Vagina (tissue), 2 donors: ENCODE results near the gene KCTD13. TPM values are rescaled to one million over a fixed set of nuclear protein-coding genes. Genes with fewer than 3 reads are reported as not detected.

Source experiments
- DNase-seq, 2 donors: peaks; one replicate each; pipeline ENCODE4 v3.0.0-alpha.2; 2017; ENCODE audit errors: extremely low spot score in 2 of 2
- H3K27ac ChIP-seq: fragments of 200-600 bp; sonication (generic); one replicate; pipeline ENCODE4 v1.5.1; 2019
- H3K27me3 ChIP-seq: fragments of 200-600 bp; sonication (generic); one replicate; pipeline ENCODE4 v1.5.1; 2019
- H3K36me3 ChIP-seq, 2 donors: fragments of 200-600 bp; sonication (generic); one replicate each; pipeline ENCODE4 v1.5.1; 2017 to 2019
- H3K4me1 ChIP-seq: fragments of 200-600 bp; sonication (generic); one replicate; pipeline ENCODE4 v1.5.1; 2019
- H3K4me3 ChIP-seq, 2 donors: fragments of 200-600 bp; sonication (generic); 1 replicate in 1 of 2; 2 replicates in 1 of 2; pipeline ENCODE4 v1.5.1; 2016 to 2019
- H3K9me3 ChIP-seq: fragments of 200-600 bp; sonication (generic); one replicate; pipeline ENCODE4 v1.5.1; 2019
- CTCF ChIP-seq, 3 experiments: fragments of 450-650 bp in 2 of 3; fragments of 200-600 bp in 1 of 3; sonication (generic) in 1 of 3; IDR thresholded peaks; one replicate each; pipeline ENCODE4 v1.5.1; 2017 to 2019; ENCODE audit warnings: antibody characterized with exemption in 3 of 3, mild to moderate bottlenecking in 2 of 3, moderate library complexity in 2 of 3
- POLR2A ChIP-seq, 2 donors: fragments of 450-650 bp; IDR thresholded peaks; one replicate each; pipeline ENCODE4 v1.6.1; 2017; ENCODE audit warnings: antibody characterized with exemption in 2 of 2, mild to moderate bottlenecking in 2 of 2, moderate library complexity in 2 of 2
- POLR2AphosphoS5 ChIP-seq, 2 donors: sonication (generic); formaldehyde crosslinking; IDR thresholded peaks; one replicate each; pipeline ENCODE4 v1.9.0; 2017; ENCODE audit warnings: antibody characterized with exemption in 2 of 2, mild to moderate bottlenecking in 2 of 2, low read depth in 1 of 2; ENCODE audit not compliant: insufficient read depth in 1 of 2
- intact Hi-C: fragments of 100-400 bp; cut with DNase I; formaldehyde crosslinking; loops from one replicate; pipeline ENCODE4 v1.15.1; 2023
- total RNA-seq: library from RNA; depleted of rRNA; stranded (reverse); fragments of >200 nt; gene quantifications from one replicate; pipeline ENCODE4 v1.2.3, GENCODE V29; 2016

Gene KCTD13
- total RNA-seq, 1 donor from 2014 or later, result 20.4 TPM

GRCh38 chr16:29958756-29959155 lies 32.7 kb upstream of the KCTD13 start:
- peaks cover 16% of the 10 kb centered on the region for H3K4me1 ChIP-seq
- no peaks in the 10 kb centered on the region for H3K27me3 ChIP-seq
- no peaks in the 10 kb centered on the region for H3K36me3 ChIP-seq
- no peak overlapping the region for H3K27ac ChIP-seq
- H3K9me3 ChIP-seq, result no peaks in the 10 kb centered on the region
- no peak for DNase-seq
- H3K4me3 ChIP-seq, result no peak overlapping the region
- TF ChIP-seq CTCF (IDR thresholded peaks at IDR 0.05) (no peak), POLR2AphosphoS5 (IDR thresholded peaks at IDR 0.05; ENCODE audit: insufficient read depth in 1 of 2, low read depth in 1 of 2) (no peak), POLR2A (IDR thresholded peaks at IDR 0.05) (no peak)
- intact Hi-C loops, result loop anchor here (10.0 kb wide), 1 partner anchor 104 kb away; no protein-coding TSS in a partner anchor

- TF ChIP-seq POLR2A (IDR thresholded peaks at IDR 0.05) (no peak), POLR2AphosphoS5 (IDR thresholded peaks at IDR 0.05; ENCODE audit: insufficient read depth in 1 of 2, low read depth in 1 of 2) (no peak), CTCF (IDR thresholded peaks at IDR 0.05) (no peak)
- no peaks in the 10 kb centered on the region for H3K9me3 ChIP-seq
- no peak overlapping the region for H3K4me3 ChIP-seq
- no peaks in the 10 kb centered on the region for H3K36me3 ChIP-seq
- no peak for DNase-seq
- no peaks in the 10 kb centered on the region for H3K27me3 ChIP-seq
- intact Hi-C loops, result loop anchor here (10.0 kb wide), 1 partner anchor 97 kb away; no protein-coding TSS in a partner anchor
- H3K27ac ChIP-seq, result no peak overlapping the region
- no peaks in the 10 kb centered on the region for H3K4me1 ChIP-seq
Observed at GRCh38 chr16:29951625-29952365, 25.8 kb upstream of the KCTD13 start.

- Histone ChIP-seq H3K27ac (no peak overlapping the region), H3K9me3 (no peaks in the 10 kb centered on the region), H3K27me3 (no peaks in the 10 kb centered on the region), H3K4me3 (no peak overlapping the region), H3K4me1 (no peaks in the 10 kb centered on the region), H3K36me3 (no peaks in the 10 kb centered on the region)
- no peak for TF ChIP-seq POLR2A (IDR thresholded peaks at IDR 0.05)
- no peak for TF ChIP-seq CTCF (IDR thresholded peaks at IDR 0.05)
- no peak for TF ChIP-seq POLR2AphosphoS5 (IDR thresholded peaks at IDR 0.05; ENCODE audit: insufficient read depth in 1 of 2, low read depth in 1 of 2)
- intact Hi-C loops, result loop anchor here (10.0 kb wide), 1 partner anchor 96 kb away; no protein-coding TSS in a partner anchor
- DNase-seq, result no peak
Observed at GRCh38 chr16:29950806-29951461, 24.9 kb upstream of the KCTD13 start.

GRCh38 chr16:29947897-29948296 lies 21.9 kb upstream of the KCTD13 start:
- TF ChIP-seq POLR2A (IDR thresholded peaks at IDR 0.05) (no peak), POLR2AphosphoS5 (IDR thresholded peaks at IDR 0.05; ENCODE audit: insufficient read depth in 1 of 2, low read depth in 1 of 2) (no peak), CTCF (IDR thresholded peaks at IDR 0.05) (no peak)
- intact Hi-C loops, result no loop called here

More at GRCh38 chr16:29947897-29948296, 21.9 kb upstream of the KCTD13 start:
- Histone ChIP-seq H3K4me3 (no peak overlapping the region), H3K4me1 (peaks cover 19% of the 10 kb centered on the region), H3K36me3 (no peaks in the 10 kb centered on the region), H3K27me3 (no peaks in the 10 kb centered on the region), H3K9me3 (no peaks in the 10 kb centered on the region), H3K27ac (no peak overlapping the region)
- DNase-seq, result no peak
